RWPE1 (cell line): ENCODE measurements around the gene AZIN2.
"Not testable (repeated sequence)": the region's sequence is repeated elsewhere in the genome, so short reads cannot be mapped to it uniquely, and the experiment has no call there.

Source experiments
- CTCF ChIA-PET: fragments of 350-600 bp; sonication (Branson Sonifier 250); formaldehyde crosslinking; extraction: SDS; loops from one replicate; lab custom pipeline; 2021; lab: Yijun Ruan, JAX
- POLR2A ChIA-PET: fragments of 400-600 bp; formaldehyde crosslinking; extraction: SDS; loops from one replicate; lab custom pipeline; 2020; ENCODE audit warnings: antibody characterized with exemption; ENCODE audit not compliant: low non-redundant PET; lab: Yijun Ruan, JAX
- DNase-seq: peaks from one replicate; pipeline ENCODE4 v3.0.0; 2012; ENCODE audit warnings: low spot score
- H3K27ac ChIP-seq: fragments of 450-650 bp; 2 replicates; pipeline ENCODE4 v1.5.1; 2017
- CTCF ChIP-seq: fragments of 450-650 bp; conservative IDR thresholded peaks from 2 replicates; pipeline ENCODE4 v1.5.1; 2017; ENCODE audit warnings: low read depth, mild to moderate bottlenecking

AZIN2 gene

GRCh38 chr1:33098371-33098770 is 17.4 kb downstream of the AZIN2 start:
- H3K27ac ChIP-seq = peak overlapping the region; percentile 82; the same call in 1 of the 2 replicates
- no peak for TF ChIP-seq CTCF
- CTCF ChIA-PET = interaction anchor here (0.7 kb wide), 1 partner anchor 223 kb away, joined by 3 read pairs; no protein-coding TSS in a partner anchor
- POLR2A ChIA-PET = no interaction called here
- DNase-seq = no peak

GRCh38 chr1:33099290-33100118 is 18.6 kb downstream of the AZIN2 start:
- no peak for TF ChIP-seq CTCF
- ChIA-PET CTCF (interaction anchor here (0.6 to 0.8 kb wide), 2 partner anchors 212 to 372 kb away, joined by 3 to 6 read pairs; no protein-coding TSS in a partner anchor), POLR2A (interaction anchor here (0.6 kb wide), 2 partner anchors 156 to 191 kb away, joined by 3 to 4 read pairs; no protein-coding TSS in a partner anchor)
- H3K27ac ChIP-seq = peak overlapping the region; percentile 82
- peak; percentile 94 for DNase-seq

GRCh38 chr1:33100119-33100415 is 19.1 kb downstream of the AZIN2 start:
- H3K27ac ChIP-seq = peak overlapping the region; percentile 82
- ChIA-PET POLR2A (interaction anchor here (0.6 kb wide), 1 partner anchor 191 kb away, joined by 3 read pairs; no protein-coding TSS in a partner anchor), CTCF (interaction anchor here (1.0 kb wide), 1 partner anchor 14 kb away, joined by 3 read pairs; no protein-coding TSS in a partner anchor)
- DNase-seq = not testable (repeated sequence)

GRCh38 chr1:33110477-33110876 is 29.5 kb downstream of the AZIN2 start:
- POLR2A ChIA-PET = no interaction called here
- no peak overlapping the region for H3K27ac ChIP-seq
- no peak for DNase-seq
- TF ChIP-seq CTCF = no peak
- CTCF ChIA-PET = no interaction called here

- ChIA-PET POLR2A (no interaction called here), CTCF (interaction anchor here (0.7 kb wide), 1 partner anchor 355 kb away, joined by 6 read pairs; no protein-coding TSS in a partner anchor)
- TF ChIP-seq CTCF = peak; percentile 36; the same call in 1 of the 2 replicates
- no peak overlapping the region for H3K27ac ChIP-seq
- no peak for DNase-seq
Measured at GRCh38 chr1:33111965-33112364, 31.0 kb downstream of the AZIN2 start.

GRCh38 chr1:33117440-33118085 is 36.6 kb downstream of the AZIN2 start:
- ChIA-PET POLR2A (no interaction called here), CTCF (interaction anchor here (0.6 kb wide), 2 partner anchors 24 to 181 kb away, joined by 3 to 4 read pairs; no protein-coding TSS in a partner anchor)
- no peak for DNase-seq
- TF ChIP-seq CTCF = no peak
- no peak overlapping the region for H3K27ac ChIP-seq
